HEK293 (cell line): ENCODE results near the gene GRK2.

ENCODE experiments used
- CTCF ChIA-PET: fragments of 350-600 bp; formaldehyde crosslinking; extraction: SDS; loops from one replicate; lab custom pipeline; 2021; ENCODE audit warnings: antibody characterized with exemption; lab: Yijun Ruan, JAX
- POLR2A ChIA-PET: fragments of 300-600 bp; formaldehyde crosslinking; extraction: SDS; loops from one replicate; lab custom pipeline; 2020; ENCODE audit warnings: antibody characterized with exemption, inconsistent platforms; lab: Yijun Ruan, JAX
- H3K27ac ChIP-seq: fragments of 200-500 bp; sonication (Bioruptor generic); 2 replicates; pipeline ENCODE4 v1.5.1; 2014; ENCODE audit warnings: low read depth, low read length, control low read depth, inconsistent platforms; ENCODE audit errors: extremely low read depth
- H3K36me3 ChIP-seq, 2 experiments: fragments of 200-500 bp in 1 of 2; sonication (Bioruptor generic) in 1 of 2; 1 replicate in 1 of 2; 2 replicates in 1 of 2; pipeline ENCODE4 v1.5.1; 2014 to 2017; ENCODE audit warnings: inconsistent platforms in 2 of 2, low read length in 2 of 2; ENCODE audit not compliant: control insufficient read depth in 2 of 2, insufficient read depth in 1 of 2
- H3K4me1 ChIP-seq: fragments of 200-500 bp; sonication (Bioruptor generic); 2 replicates; pipeline ENCODE4 v1.5.1; 2014; ENCODE audit warnings: mild to moderate bottlenecking, low read length, inconsistent platforms; ENCODE audit not compliant: control insufficient read depth, insufficient read depth
- H3K4me3 ChIP-seq: 2 replicates; pipeline ENCODE4 v1.5.1; 2011; ENCODE audit warnings: low read depth, mild to moderate bottlenecking, control low read depth, low read length, moderate library complexity
- H3K9me3 ChIP-seq: fragments of 200-500 bp; sonication (Bioruptor generic); 2 replicates; pipeline ENCODE4 v1.5.1; 2014; ENCODE audit warnings: low read depth, low read length, inconsistent platforms; ENCODE audit not compliant: control insufficient read depth, insufficient read depth
- ZBTB20 ChIP-seq: fragments of 450-650 bp; formaldehyde crosslinking; IDR thresholded peaks from 2 replicates; pipeline ENCODE4 v1.5.1; 2016; ENCODE audit warnings: missing biosample characterization, missing genetic modification characterization
- ZFP41 ChIP-seq: fragments of 450-650 bp; formaldehyde crosslinking; IDR thresholded peaks from 2 replicates; pipeline ENCODE4 v1.5.1; 2016; ENCODE audit warnings: missing biosample characterization, missing genetic modification characterization, borderline replicate concordance
- ZNF10 ChIP-seq: fragments of 450-650 bp; formaldehyde crosslinking; IDR thresholded peaks from 2 replicates; pipeline ENCODE4 v1.5.1; 2017; ENCODE audit warnings: missing biosample characterization, missing genetic modification characterization
- ZNF664 ChIP-seq: fragments of 450-650 bp; formaldehyde crosslinking; IDR thresholded peaks from 2 replicates; pipeline ENCODE4 v1.5.1; 2016; ENCODE audit warnings: missing biosample characterization, missing genetic modification characterization
- TF ChIP-seq, protein P1 (sequence below): fragments of 450-650 bp; formaldehyde crosslinking; IDR thresholded peaks from 2 replicates; pipeline ENCODE4 v1.5.1; 2016; ENCODE audit warnings: missing biosample characterization, missing genetic modification characterization
- TF ChIP-seq, protein P2 (sequence below): fragments of 450-650 bp; formaldehyde crosslinking; IDR thresholded peaks from 2 replicates; pipeline ENCODE4 v1.5.1; 2017; ENCODE audit warnings: missing biosample characterization, mild to moderate bottlenecking, missing genetic modification characterization, moderate library complexity

The GRK2 gene

GRCh38 chr11:67267188-67268080, 1.2 kb downstream of the GRK2 start (continued):
- TF ChIP-seq, protein P1, sequence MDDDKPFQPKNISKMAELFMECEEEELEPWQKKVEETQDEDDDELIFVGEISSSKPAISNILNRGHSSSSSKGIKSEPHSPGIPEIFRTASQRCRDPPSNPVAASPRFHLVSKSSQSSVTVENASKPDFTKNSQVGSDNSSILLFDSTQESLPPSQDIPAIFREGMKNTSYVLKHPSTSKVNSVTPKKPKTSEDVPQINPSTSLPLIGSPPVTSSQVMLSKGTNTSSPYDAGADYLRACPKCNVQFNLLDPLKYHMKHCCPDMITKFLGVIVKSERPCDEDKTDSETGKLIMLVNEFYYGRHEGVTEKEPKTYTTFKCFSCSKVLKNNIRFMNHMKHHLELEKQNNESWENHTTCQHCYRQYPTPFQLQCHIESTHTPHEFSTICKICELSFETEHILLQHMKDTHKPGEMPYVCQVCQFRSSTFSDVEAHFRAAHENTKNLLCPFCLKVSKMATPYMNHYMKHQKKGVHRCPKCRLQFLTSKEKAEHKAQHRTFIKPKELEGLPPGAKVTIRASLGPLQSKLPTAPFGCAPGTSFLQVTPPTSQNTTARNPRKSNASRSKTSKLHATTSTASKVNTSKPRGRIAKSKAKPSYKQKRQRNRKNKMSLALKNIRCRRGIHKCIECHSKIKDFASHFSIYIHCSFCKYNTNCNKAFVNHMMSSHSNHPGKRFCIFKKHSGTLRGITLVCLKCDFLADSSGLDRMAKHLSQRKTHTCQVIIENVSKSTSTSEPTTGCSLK: no peak
- TF ChIP-seq, protein P2, sequence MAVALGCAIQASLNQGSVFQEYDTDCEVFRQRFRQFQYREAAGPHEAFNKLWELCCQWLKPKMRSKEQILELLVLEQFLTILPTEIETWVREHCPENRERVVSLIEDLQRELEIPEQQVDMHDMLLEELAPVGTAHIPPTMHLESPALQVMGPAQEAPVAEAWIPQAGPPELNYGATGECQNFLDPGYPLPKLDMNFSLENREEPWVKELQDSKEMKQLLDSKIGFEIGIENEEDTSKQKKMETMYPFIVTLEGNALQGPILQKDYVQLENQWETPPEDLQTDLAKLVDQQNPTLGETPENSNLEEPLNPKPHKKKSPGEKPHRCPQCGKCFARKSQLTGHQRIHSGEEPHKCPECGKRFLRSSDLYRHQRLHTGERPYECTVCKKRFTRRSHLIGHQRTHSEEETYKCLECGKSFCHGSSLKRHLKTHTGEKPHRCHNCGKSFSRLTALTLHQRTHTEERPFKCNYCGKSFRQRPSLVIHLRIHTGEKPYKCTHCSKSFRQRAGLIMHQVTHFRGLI (tag by site-specific recombination): no peak
- TF ChIP-seq, all 188 proteins: peak for 6

DNA sequence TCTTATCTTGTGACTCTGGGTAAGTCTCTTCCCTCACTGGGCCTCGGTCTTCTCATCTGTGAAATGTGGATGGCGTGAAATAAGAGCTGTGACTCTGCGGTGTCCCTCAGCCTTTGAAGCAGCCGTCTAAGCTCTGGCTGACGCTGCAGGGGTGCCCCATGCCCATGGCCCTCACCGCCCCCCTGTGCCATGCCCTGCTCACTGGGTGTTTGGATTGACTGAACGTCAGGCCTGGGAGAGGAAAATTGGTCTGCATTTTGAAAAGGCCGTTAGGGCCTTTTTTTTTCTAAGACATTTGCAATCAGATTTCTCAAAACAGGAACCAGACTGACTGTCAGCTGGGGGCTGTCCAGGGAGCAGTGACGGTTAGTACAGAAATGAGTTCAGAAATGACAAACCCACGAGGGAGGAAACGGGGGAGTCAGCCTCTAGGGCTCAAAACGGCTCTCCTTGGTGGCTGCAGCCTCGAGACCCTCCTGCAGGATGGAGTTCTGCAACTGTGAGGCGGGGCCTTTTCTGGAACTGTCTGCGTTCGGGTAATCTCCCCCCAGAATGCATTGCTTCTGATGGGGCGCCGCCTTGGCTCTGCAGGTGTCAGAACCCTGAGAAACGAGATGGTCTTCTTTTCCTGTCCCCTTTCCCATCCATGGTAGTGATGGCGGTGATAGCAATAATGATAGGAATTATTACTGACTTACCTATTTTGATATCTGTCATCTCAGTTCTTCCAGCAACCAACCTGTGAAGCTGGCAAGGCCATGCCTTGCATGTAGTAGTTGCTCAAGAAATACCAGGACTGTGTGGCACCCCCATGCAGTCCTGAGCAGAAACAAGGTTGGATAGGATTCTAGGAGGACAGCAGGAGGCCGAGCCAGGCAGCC, 2.0 kb downstream of the GRK2 start:
- Histone ChIP-seq H3K27ac (no peak overlapping the region), H3K4me3 (no peak overlapping the region), H3K4me1 (no peaks in the 10 kb centered on the region), H3K36me3 (peaks cover 0 to 51% of the 10 kb centered on the region in 2 experiments; a peak in 1 of 3 replicates), H3K9me3 (no peaks in the 10 kb centered on the region)
- TF ChIP-seq ZNF664 (peak; percentile 88), ZBTB20 (no peak)
- CTCF ChIA-PET: interaction anchor here (1.1 to 3.1 kb wide), 4 partner anchors 9 to 89 kb away, joined by 3 to 13 read pairs (median 4); no protein-coding TSS in a partner anchor
- POLR2A ChIA-PET: interaction anchor here (0.9 to 1.0 kb wide), 3 partner anchors 21 to 49 kb away, joined by 3 read pairs; partner anchors contain the start of gene ANKRD13D

GRCh38 chr11:67268962-67269268, 2.6 kb downstream of the GRK2 start:
- no peak overlapping the region for H3K27ac ChIP-seq
- H3K36me3 ChIP-seq: peaks cover 0 to 51% of the 10 kb centered on the region in 2 experiments; a peak in 1 of 3 replicates
- no peaks in the 10 kb centered on the region for H3K9me3 ChIP-seq
- ChIA-PET CTCF (interaction anchor here (0.7 to 3.1 kb wide), 2 partner anchors 49 to 87 kb away, joined by 6 to 13 read pairs; no protein-coding TSS in a partner anchor), POLR2A (interaction anchor here (0.6 kb wide), 1 partner anchor 74 kb away, joined by 3 read pairs; no protein-coding TSS in a partner anchor)
- H3K4me3 ChIP-seq: no peak overlapping the region
- no peak for TF ChIP-seq ZNF10 (tag by site-specific recombination)
- H3K4me1 ChIP-seq: no peaks in the 10 kb centered on the region

DNA sequence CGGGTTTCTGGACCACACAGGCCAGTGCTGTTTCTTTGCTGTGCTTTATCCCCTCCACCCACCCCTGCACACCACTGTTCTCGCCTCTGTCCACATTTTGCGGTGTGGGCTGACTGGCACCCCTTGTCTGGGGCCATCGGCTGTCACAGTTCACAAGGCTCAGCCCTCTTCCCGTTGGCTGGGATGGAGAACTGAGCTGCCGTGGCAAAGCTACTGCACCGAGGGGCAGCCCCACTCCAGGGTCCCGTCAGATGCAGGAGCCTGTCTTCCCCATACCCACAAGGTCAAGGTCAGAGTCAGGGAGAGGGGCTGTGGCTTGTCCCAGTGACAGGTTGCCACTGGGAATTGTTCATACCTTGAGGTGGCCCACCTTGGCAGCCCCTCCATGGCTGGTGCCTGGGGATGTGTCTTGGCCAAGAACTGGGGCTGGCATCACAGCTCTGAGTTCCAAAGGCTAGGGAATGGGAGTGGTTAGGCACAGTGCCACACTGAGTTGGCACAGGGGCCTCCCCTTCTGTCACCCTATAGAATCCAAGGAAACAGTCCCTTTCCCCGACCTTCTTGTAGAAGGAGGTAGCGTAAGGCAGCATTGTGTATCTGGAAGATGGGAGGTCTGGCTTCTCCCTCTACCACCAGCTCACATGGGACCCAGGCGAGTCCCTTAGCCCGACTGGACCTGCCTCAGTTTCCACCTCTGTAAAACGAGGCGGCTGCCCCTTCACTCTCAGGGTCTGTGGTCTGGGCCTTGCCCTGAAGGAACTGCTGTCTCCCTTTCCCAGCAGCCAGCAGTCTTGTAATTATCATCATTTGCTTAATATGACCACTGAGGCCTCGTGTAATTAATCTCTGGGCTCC, 3.4 kb downstream of the GRK2 start:
- Histone ChIP-seq H3K4me3 (no peak overlapping the region), H3K36me3 (peaks cover 0 to 53% of the 10 kb centered on the region in 2 experiments; a peak in 1 of 3 replicates), H3K4me1 (no peaks in the 10 kb centered on the region), H3K27ac (no peak overlapping the region), H3K9me3 (no peaks in the 10 kb centered on the region)
- CTCF ChIA-PET: interaction anchor here (0.5 to 0.9 kb wide), 5 partner anchors 8 to 215 kb away, joined by 3 to 6 read pairs (median 4); no protein-coding TSS in a partner anchor
- POLR2A ChIA-PET: interaction anchor here (0.6 kb wide), 1 partner anchor 75 kb away, joined by 3 read pairs; no protein-coding TSS in a partner anchor
- no peak for TF ChIP-seq ZFP41 (tag by site-specific recombination)
- peak; percentile 3; the same call in 1 of the 2 replicates for TF ChIP-seq ZNF10 (tag by site-specific recombination)
